Fibroblast of peridontal ligament (primary cell): ENCODE results near the gene OSBPL6.

Experiments used
- DNase-seq: peaks from one replicate; pipeline ENCODE4 v3.0.0-alpha.2; 2010; ENCODE audit errors: extremely low read depth

OSBPL6 gene

DNA sequence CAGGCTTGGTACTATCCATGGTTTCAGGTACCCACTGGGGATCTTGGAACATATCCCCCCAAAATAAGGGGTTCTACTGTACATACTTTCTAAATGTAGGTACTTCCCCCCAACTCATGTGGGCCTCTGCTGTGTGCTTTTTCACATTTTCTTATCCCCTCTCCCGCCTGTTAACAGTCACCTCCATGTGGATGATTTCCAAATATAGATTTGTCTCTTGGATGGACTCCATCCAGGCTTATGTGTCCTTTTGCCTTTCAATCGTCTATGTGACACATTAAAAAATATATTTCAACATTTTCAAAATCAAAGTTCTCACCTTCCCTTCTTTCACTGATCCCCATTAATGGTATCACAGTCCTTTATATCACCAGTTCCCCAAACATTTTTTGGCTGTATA is 44.4 kb downstream of the OSBPL6 start:
- no peak for DNase-seq

DNA sequence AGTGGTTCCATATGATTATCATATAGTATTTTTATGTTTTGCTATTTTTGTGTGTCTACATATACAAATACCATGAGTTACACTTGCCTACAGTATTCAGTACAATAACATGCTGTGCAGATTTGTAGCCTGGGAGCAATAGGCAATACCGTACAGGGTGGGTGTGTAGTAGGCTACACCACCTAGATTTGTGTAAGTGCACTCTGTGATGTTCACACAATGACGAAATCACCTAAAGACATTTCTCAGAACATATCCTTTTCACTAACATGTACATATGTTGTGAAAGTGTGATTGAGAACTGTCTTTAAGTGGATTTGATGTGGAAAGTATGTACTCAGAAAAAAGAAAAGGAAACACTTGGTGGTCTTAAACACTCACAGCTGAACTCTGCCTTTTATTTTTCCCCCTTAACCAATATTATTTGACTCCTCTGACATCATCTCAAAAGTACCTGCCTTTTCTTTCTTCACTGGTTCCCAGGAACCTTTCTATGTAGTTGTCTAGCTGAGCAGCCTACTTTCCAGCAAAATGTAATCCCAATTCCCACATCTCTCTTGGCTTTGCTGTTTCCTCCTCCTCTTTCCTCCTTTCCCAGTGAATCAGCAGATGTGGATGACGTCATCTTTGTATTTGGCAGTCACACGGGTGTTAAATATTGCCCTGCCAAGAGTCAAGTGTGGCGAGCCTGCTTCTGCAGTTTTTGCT is 47.7 kb downstream of the OSBPL6 start:
- DNase-seq, result peak; percentile 99

DNA sequence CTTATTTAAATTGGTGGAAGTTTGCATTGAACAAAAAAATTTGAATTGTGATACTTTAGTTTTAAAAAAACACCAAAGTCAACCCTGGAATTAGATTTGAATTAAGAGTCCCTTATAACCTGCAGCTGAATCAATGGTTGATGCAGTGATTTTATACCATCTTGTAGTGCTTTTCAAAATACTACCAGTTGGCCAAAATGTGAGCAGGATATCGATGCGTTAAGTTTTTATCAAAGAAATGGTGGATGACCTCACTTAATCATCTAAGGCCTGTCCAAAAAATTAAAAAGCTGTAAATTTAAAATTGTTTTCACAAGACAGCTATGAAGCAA is 48.2 kb downstream of the OSBPL6 start:
- DNase-seq, result no peak

DNA sequence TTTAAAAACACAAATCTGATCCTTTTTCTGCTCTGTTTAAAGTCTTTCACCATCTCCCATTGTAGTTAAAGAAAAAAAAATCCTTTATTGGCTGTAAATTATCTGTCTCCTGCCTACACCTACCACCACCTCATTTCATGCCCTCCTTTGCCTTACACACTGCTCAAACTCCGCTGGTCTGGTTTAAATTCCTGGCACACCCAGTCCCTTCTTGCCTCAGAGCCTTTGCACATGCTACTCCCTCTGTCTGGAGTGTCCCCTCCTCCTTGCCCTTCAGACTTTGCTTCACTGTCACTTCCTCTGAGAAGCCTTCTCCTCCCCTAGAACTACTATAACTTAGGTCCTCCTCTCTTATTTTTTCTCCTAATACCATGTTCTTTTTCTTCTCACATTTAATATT is 49.6 kb downstream of the OSBPL6 start:
- no peak for DNase-seq

DNA sequence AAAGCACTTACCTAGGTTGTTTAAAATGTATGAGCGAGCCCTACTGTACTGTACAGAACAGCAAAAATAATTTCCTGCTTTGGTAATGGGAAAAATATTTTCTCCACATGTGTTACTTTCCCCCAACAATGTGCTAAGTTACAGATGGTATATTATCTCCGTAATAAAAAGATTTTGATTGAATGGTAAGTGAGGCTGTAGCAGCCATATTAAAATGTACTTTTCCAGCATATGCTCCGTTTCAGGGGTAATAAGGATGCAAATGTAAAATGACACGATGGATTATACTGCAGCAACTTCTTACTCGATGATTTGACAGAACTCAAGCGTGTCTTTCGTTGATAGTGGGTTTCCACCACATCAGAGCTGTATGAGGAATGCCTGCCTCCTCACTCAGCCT is 50.5 kb downstream of the OSBPL6 start:
- DNase-seq, result peak; percentile 27

DNA sequence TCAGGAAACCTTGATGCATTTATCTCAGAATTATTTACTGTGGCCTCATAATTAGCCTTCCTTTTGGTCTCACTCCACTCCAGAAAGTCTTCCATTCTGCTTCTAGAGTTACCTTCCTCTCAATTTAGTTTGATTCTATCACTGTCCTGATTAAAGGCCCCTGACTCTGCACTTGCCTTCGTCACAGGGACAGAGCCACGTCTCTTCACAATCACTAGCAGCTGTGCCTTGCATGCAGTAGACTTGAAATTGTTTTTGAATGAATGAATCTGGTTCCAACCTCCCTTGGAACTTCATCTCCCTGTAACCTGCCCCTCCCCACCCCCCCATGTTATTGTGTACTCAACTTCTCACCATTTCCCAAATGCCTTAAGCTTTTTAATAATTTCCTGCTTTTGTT is 52.4 kb downstream of the OSBPL6 start:
- DNase-seq, result no peak

DNA sequence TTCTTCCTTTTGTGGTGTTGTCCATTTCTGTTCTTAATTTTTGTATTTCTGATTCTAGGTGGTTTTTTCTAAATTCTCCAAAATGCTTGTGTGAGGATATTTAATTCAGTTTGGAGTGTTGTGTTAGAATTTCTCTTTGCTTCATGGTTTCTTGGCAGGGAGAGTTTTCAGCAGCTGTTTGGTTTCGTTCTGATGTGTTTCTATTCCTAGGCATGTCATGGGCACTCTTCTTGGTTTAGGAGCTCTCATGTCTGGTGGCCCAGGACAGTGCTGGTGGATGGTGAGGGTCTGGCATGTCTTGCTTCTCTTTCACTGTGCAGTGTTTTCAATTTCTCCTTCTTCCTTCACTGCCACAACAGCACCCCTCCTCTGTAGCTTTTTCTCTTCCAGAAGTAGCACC is 52.9 kb downstream of the OSBPL6 start:
- DNase-seq, result no peak

DNA sequence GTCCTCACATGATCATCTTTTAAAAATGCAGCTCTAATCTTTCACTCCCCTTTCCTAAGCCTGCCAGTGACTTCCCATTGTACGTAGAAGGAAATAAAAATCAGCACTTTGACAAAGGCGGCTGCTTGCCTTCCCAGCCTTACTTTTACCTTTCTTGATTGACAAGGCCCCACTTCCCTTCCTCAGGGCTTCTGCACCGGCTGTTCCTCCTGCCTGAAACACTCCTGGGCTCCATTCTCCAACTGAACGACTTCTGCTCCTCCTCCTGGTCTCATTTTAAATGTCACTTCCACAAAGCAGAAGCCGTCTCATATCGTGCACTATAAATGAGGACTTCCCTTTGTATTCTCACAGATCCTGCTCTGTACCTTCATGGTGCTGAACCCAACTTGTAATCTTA is 56.1 kb downstream of the OSBPL6 start:
- no peak for DNase-seq

DNA sequence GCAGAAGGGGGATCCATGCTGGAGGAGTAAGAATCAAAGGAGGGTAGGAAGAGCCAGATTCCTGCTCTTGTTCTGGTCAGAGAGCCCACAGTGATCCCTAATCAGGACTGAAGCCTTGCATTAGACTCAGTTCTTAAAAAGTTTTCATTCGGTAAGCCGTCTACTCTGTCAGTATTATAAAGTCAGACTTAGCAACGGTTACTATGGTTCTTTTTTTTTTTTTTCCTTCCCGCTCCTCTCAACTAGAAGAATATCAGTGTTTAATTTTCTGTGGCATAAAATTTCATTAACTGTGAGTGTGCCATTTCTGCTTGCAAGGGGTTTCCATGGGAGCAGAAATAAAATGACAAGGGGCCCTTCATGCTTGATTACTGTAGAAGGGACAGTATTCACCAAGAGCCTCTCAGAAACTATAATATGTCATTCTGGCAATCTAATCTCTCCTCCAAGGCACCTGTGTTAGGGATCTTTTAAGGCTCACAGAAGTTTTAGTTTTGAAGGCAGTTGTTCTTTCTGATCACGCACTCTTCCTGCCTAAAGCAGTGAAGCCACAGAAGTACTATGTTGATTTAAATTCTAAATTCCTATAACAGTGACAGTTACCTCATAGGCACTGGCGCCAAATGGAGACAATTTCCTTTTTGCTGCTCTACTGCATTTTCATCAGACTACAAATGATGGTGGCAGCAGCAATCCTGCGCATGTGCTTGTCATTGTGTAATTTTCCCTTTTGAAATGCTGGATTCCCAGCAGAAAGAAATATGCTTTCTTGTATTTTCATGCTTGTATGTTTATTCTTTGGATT is 57.0 kb downstream of the OSBPL6 start:
- no peak for DNase-seq

DNA sequence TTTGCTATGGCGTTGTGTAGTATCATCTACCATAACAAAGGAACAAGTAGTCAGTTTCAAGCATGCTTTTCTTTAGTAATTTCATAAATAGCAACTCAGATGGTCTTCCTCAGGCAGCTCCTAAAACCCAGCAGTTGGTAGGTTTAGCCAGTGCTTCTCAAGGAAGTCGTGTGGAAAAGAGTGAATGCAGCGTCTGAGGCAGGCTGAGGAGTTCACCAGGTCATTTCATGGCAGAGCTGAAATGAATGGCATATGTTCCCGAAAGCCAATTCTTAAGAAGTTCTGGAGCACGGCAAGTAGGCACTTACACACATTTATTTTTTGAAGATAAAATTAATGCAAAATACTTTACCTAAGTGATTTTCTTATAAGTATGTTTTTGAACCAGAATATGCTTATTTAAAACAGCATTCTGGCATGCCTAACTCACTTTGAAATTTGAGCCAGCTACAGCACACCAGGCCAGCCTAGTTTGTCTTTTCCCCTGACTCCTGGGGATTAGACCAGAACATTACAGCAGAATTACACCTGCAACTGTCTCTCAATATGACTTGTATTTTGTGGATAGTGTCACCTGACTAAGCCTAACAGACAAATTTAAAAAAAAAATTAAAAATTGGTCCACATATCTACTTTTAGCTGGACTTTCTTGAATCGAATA is 62.2 kb downstream of the OSBPL6 start:
- DNase-seq, result no peak

DNA sequence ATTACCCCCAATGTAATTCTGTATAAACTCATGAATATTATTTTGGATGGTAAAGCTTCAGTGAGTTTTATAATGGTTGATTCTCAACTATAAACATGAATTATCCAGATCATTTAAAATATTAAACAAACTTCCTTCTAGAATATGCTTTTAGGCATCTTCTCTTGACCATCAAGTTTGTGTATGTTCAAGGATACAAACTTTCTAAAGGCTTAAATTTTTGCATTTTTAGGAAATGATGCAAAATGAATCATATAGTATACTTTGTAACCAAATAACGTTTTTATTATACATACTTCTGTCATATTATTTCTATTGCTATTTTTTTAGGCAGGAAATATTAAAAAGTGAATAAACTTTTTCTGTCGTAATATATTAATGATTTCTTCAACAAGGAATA is 62.8 kb downstream of the OSBPL6 start:
- no peak for DNase-seq

DNA sequence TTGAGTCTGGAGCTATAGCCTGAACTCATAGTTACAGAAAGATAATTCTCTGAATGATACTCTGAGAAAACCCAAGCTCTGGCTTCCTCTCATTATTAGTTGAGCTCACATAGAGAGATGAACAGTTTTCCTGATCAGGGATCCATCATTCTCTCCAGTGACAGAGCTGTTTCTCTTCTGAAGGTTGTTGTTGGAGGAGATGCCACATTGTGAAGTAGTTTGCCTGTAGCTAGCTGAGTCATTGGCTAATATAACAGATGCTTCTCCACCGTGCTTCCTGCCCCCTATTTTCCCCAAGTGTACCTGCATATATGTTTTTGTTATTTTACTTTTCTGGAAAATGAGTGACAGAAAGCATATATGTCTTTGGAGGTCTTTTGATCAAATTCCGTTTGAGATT is 64.6 kb downstream of the OSBPL6 start:
- DNase-seq, result no peak

DNA sequence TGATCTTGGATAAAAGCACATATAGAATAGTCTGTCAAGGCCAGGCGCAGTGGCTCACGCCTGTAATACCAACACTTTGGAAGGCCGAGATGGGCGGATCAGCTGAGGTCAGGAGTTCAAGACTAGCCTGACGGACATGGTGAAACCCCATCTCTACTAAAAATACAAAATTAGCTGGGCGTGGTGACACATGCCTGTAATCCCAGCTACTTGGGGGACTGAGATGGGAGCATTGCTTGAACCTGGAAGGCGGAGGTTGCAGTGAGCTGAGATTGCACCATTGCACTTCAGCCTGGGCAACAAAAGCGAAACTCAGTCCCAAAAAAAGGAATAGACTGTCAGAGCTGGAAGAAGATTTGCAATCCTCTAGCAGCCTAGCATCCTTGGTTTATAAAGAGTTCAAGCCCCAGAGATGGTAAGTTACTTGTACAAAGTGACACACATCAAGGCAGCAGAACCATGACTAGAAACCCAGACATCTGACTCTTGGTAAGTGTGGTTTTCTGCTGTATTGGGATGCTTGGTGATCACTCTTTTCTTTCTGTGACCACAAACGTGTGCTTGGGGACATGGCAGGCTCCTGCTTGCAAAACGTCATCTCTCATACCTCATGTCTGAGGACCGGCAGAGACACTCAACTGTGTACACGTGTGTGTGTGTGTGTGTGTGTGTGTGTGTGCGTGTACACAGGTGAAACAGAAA is 69.0 kb downstream of the OSBPL6 start:
- no peak for DNase-seq

DNA sequence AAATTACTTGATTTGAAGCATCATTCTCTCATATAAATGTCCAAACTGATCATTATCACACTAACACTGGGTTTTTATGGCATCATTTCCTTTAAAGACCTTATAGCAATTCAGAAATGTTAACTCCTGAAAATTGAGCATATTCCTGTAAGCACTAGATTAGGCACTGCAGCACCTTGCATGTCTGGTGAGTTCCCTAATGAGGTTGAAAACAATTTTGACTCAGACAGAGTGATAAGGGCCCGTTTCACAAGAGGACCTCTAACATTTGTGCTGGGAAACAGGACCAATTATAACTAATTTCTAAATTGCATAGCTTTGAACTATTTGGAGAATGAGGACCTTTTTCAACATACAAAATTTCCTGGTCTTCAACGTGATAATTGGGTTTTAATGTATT is 69.9 kb downstream of the OSBPL6 start:
- DNase-seq, result no peak

DNA sequence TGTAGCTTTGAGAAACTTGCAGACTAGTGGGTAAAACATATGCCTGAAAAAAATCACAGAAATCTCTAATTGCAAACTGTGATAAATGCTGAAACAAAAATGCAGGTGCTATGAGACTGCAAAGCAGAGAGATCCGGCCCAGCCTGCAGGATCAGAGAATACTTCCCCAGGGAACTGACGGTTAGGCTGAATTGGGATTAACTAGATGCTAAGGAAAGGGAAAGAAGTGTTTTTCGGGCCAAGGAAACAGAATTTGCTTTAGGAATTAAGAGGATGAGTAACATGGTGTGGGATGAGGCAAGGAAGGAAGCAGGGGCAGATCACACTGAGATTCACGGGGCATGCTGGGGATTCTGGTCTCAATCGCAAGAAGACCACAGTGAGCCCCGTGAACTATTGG is 71.5 kb downstream of the OSBPL6 start:
- DNase-seq, result no peak

DNA sequence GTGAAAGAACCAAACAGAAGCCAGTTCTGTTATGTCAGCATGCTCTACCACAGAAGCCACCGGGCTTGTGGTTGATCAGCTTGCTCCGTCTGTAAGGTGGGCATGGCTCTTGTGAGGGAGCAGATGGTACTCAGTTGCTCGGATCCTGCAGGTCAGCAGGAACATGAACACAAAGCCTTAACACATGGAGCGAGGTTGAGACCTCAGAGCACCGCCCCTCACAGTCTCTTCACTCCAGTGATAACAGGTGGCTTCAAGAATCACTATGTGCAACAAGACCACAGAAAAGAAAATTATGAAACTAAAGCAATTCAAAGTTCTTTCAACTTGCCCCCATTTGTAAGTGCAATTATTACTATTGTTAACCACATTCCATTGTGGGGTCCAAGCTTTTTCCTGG is 72.1 kb downstream of the OSBPL6 start:
- DNase-seq, result no peak

DNA sequence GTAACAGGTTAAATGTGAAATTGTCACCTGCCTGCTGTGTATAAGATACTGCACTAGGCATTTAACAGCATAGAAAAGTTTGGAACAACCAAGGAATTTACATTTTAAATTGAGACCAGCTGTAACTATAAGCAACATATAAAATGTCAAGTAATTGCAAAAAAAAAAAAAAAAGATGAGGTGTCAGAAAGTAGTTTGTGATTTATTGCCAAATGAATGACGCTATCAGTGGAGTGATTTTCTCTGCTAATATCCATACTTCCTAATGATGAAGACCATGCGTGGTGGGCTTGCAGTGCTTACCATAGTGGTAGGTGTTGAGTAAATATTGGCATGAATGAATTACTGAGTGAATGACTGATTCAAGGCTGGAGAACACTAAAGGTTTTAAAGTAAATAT is 73.3 kb downstream of the OSBPL6 start:
- DNase-seq, result no peak

DNA sequence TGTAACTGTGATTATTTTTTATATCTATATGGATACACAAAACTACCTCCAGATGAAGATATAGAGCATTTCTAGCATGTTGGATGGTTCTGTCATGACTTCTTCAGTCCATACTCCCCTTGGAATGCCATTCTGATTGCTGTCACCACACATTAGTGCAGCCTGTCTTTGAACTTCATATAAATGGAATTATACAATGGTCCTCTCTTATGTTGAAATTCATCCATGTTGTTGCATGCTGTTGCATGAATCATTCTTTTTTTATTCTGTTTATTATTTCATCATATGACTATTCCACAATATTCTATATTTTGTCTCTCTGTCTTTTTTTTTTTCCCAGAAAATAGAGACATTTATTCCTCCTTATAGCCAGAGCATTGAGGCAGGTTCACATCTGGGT is 74.1 kb downstream of the OSBPL6 start:
- peak; percentile 42 for DNase-seq

DNA sequence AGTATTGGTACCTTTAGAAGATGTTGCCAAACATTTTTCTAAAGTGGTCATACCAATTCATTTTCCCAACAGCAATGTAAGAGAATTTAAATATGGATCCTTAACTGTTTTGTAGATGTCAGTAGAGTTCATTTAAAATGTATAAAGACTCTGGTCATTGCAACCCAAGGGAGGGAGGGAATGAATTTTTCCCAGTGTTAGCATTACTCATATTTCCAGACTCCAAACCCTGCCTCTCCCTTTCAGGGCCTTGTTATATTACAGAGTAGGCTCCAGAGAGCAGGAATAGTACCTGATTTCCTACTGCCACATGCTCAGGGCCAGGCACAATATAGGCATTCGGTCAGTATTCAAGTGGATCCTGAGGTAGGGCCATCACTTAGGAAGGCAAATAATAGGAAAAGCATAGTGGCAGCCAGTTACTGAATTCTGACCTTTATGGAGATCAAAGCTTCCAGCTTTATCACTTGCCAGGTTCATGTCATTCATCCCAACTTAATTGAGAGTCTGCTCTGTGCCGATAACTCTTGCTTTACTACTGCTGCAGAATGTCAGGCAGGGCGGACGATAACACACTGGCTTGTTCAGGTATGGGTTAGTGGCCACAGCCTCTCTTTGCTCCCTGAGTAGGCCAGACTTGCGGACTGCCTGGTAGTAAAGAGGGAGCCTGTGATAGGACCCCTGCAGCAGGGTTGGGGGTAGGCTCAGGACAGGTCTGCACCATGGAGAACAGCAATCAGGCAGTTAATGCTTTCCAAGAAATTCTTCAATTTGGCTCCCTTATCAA is 75.3 kb downstream of the OSBPL6 start:
- no peak for DNase-seq

DNA sequence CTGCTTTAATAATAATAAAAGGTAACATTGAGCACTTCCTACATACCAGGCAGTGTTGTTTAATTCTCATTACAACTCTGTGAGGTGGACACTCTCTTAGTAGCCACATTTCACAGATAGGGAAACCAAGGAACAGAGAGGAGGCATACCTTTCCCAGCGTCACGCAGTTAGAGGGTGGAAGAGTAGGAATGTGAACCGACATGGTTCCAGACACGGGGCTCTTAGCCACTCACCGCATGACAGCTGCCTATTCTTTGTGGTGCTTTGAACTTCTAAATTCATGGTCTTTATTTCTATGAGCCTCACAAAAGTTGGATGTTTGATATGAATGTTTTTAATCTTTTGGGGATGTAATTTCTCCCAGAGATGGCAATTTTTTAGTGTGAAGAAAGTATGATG is 76.0 kb downstream of the OSBPL6 start:
- DNase-seq, result no peak

DNA sequence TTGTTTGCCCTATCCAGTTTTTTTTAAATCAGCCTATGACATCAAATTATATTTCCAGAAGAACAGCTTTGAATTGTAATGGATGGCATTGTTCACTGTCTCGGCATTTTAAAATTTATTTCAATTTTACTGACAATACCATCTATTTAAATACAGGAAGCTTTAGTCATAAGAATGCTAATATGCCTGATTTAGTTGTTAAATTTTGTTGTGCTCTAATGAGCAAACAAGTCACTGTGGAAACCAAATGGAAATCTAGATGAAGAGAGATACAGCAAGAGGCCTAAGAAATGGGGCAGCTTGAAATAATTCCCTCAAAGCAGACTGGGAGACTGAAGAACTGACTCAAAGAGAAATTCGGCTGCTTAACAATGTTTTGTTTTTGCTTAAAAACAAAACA is 76.8 kb downstream of the OSBPL6 start:
- no peak for DNase-seq
